Neural cell (in vitro differentiated cells): ENCODE results near the gene TDRD6.

Source experiments
- EZH2 ChIP-seq: fragments of 200-600, 300-800 bp; shearing (Covaris generic), sonication (generic); IDR thresholded peaks from 2 replicates; pipeline ENCODE4 v1.6.1; 2014; ENCODE audit warnings: antibody characterized with exemption, low read length, borderline replicate concordance, mild to moderate bottlenecking; ENCODE audit not compliant: insufficient read depth, poor library complexity, severe bottlenecking
- TF ChIP-seq, protein P1 (sequence below): fragments of 450-650 bp; IDR thresholded peaks from 2 replicates; pipeline ENCODE4 v1.5.1; 2014; ENCODE audit warnings: antibody characterized with exemption, mild to moderate bottlenecking, moderate library complexity; ENCODE audit not compliant: poor library complexity, severe bottlenecking

DNA sequence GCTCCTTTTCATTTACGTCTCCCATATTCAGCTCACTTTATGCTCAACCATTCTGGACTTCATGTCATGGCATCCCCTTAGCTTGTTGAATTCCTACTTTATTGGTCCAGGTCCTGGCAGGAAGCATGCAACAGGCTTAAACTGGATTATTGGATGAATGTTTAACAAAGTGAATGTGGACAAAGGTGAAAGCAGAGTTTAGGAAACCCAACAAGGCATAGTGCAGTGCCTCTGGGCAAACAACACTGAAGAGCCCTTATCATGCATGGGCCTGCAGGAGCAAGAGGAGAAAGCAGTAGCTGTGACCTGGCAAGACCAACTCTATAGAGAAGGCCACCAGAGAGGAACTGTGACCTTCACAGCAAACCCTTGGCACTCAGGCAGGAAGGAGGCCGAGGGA, 53.8 kb downstream of the TDRD6 start:
- TF ChIP-seq, protein P1, sequence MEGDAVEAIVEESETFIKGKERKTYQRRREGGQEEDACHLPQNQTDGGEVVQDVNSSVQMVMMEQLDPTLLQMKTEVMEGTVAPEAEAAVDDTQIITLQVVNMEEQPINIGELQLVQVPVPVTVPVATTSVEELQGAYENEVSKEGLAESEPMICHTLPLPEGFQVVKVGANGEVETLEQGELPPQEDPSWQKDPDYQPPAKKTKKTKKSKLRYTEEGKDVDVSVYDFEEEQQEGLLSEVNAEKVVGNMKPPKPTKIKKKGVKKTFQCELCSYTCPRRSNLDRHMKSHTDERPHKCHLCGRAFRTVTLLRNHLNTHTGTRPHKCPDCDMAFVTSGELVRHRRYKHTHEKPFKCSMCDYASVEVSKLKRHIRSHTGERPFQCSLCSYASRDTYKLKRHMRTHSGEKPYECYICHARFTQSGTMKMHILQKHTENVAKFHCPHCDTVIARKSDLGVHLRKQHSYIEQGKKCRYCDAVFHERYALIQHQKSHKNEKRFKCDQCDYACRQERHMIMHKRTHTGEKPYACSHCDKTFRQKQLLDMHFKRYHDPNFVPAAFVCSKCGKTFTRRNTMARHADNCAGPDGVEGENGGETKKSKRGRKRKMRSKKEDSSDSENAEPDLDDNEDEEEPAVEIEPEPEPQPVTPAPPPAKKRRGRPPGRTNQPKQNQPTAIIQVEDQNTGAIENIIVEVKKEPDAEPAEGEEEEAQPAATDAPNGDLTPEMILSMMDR: no peak
- TF ChIP-seq EZH2: no peak
